CD8-positive, alpha-beta memory T cell (primary cell): ENCODE data around the gene PDX1. TPM values are rescaled to one million over a fixed set of nuclear protein-coding genes. Genes with fewer than 3 reads are reported as not detected.

Experiments
- CTCF ChIA-PET: fragments of 350-600 bp; sonication (Branson Sonifier 250); formaldehyde crosslinking; loops from one replicate; lab custom pipeline; 2021; ENCODE audit warnings: antibody characterized with exemption; lab: Charles Lee
- POLR2A ChIA-PET: fragments of 350-600 bp; sonication (Branson Sonifier 250); formaldehyde crosslinking; loops from one replicate; lab custom pipeline; 2021; ENCODE audit warnings: antibody characterized with exemption; lab: Charles Lee
- DNase-seq, 5 donors: peaks; one replicate each; pipeline versions ENCODE4 v3.0.0 to v3.0.0-alpha.2; 2020 to 2022; ENCODE audit warnings: mixed read lengths in 1 of 5
- H3K27ac ChIP-seq: one replicate; pipeline ENCODE4 v1.7.0; 2013; ENCODE audit warnings: low read depth, mild to moderate bottlenecking, low read length, moderate library complexity
- H3K27me3 ChIP-seq: 2 replicates; pipeline ENCODE4 v1.7.0; 2013; ENCODE audit warnings: low read length, mild to moderate bottlenecking; ENCODE audit not compliant: insufficient read depth, poor library complexity, severe bottlenecking
- H3K36me3 ChIP-seq: 2 replicates; pipeline ENCODE4 v1.7.0; 2013; ENCODE audit warnings: mild to moderate bottlenecking, low read length, moderate library complexity; ENCODE audit not compliant: insufficient read depth
- H3K4me1 ChIP-seq: 2 replicates; pipeline ENCODE4 v1.7.0; 2013; ENCODE audit warnings: mild to moderate bottlenecking, low read length, moderate library complexity; ENCODE audit not compliant: insufficient read depth
- H3K4me3 ChIP-seq: 2 replicates; pipeline ENCODE4 v1.7.0; 2013; ENCODE audit warnings: mild to moderate bottlenecking, low read length
- H3K9me3 ChIP-seq: 2 replicates; pipeline ENCODE4 v1.7.0; 2013; ENCODE audit warnings: mild to moderate bottlenecking, low read length
- H3K27ac Mint-ChIP-seq, 8 donors: one replicate each; pipeline ENCODE4 v1.8.0; 2020 to 2021; ENCODE audit warnings: mixed read lengths in 8 of 8, mild to moderate bottlenecking in 6 of 8, inconsistent platforms in 3 of 8, moderate library complexity in 3 of 8
- H3K27me3 Mint-ChIP-seq, 2 donors: one replicate each; pipeline ENCODE4 v1.8.0; 2020 to 2021; ENCODE audit warnings: mixed read lengths in 2 of 2, mild to moderate bottlenecking in 1 of 2, moderate library complexity in 1 of 2
- H3K36me3 Mint-ChIP-seq, 3 donors: one replicate each; pipeline ENCODE4 v1.8.0; 2020 to 2021; ENCODE audit warnings: mixed read lengths in 3 of 3, inconsistent platforms in 1 of 3, mild to moderate bottlenecking in 1 of 3
- H3K4me1 Mint-ChIP-seq, 3 donors: one replicate each; pipeline ENCODE4 v1.8.0; 2020 to 2021; ENCODE audit warnings: mixed read lengths in 3 of 3, inconsistent platforms in 1 of 3, mild to moderate bottlenecking in 1 of 3
- H3K4me3 Mint-ChIP-seq, 7 donors: one replicate each; pipeline ENCODE4 v1.8.0; 2020 to 2021; ENCODE audit warnings: mixed read lengths in 7 of 7, mild to moderate bottlenecking in 6 of 7, moderate library complexity in 4 of 7, inconsistent platforms in 2 of 7
- H3K9me3 Mint-ChIP-seq, 5 donors: one replicate each; pipeline ENCODE4 v1.8.0; 2020 to 2022; ENCODE audit warnings: mixed read lengths in 5 of 5, mild to moderate bottlenecking in 3 of 5, moderate library complexity in 2 of 5, inconsistent platforms in 1 of 5
- polyA plus RNA-seq: library from polyadenylated mRNA; unstranded; fragments of 300-500 nt; fragmentation: Illumina TruSeq; gene quantifications from one replicate; pipeline ENCODE4 v1.2.3, GENCODE V29; 2021
- total RNA-seq, 2 experiments: library from RNA; stranded (reverse); gene quantifications; one replicate each; pipeline ENCODE4 v1.2.3, GENCODE V29; 2021

Gene PDX1
- total and polyA plus RNA-seq, 3 experiments from 2014 or later: not detected

- H3K27ac ChIP-seq: no peak overlapping the region
- no peaks in the 10 kb centered on the region for H3K36me3 Mint-ChIP-seq
- peaks cover 71 to 73% of the 10 kb centered on the region in 2 donors for H3K27me3 Mint-ChIP-seq
- CTCF ChIA-PET: no interaction called here
- H3K36me3 ChIP-seq: no peaks in the 10 kb centered on the region
- H3K9me3 Mint-ChIP-seq: peaks cover 0 to 4% (median 0%) of the 10 kb centered on the region in 5 donors
- peaks cover 13% of the 10 kb centered on the region for H3K4me1 ChIP-seq
- H3K27ac Mint-ChIP-seq: peak overlapping the region in 1 of 8 donors; percentile 29
- no peaks in the 10 kb centered on the region for H3K9me3 ChIP-seq
- H3K27me3 ChIP-seq: peaks cover 52% of the 10 kb centered on the region
- peak overlapping the region in 6 of 7 donors; percentile 64 to 83 (median 66) for H3K4me3 Mint-ChIP-seq
- peaks cover 34 to 50% (median 39%) of the 10 kb centered on the region in 3 donors for H3K4me1 Mint-ChIP-seq
- no peak overlapping the region for H3K4me3 ChIP-seq
- DNase-seq: no peak
- POLR2A ChIA-PET: no interaction called here
These were observed 1.0 kb downstream of the PDX1 start for GRCh38 chr13:27920677-27921420.

DNA sequence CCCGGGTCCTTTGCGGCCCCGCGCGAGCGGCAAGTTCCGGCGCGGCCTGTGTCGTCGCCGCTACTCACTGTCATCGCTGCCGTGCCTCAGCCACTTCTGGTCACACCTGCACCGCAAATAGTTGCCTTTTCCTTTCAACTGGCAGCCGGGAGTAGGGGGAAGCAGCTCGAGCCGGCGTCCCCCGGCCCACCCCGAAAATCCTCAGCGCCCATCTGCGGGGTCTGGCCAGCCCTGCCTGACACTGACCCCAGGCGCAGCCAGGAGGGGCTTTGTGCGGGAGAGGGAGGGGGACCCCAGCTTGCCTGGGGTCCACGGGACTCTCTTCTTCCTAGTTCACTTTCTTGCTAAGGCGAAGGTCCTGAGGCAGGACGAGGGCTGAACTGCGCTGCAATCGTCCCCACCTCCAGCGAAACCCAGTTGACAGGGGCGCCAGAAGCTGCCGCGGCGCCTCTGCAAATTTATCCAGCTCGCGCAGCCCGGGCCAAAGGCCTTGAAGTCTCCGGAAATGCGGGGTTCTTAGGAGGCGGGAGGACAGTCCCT lies 1.7 kb downstream of the PDX1 start:
- CTCF ChIA-PET: no interaction called here
- POLR2A ChIA-PET: no interaction called here
- no peaks in the 10 kb centered on the region for H3K36me3 Mint-ChIP-seq
- H3K27ac Mint-ChIP-seq: no peak overlapping the region
- peaks cover 0 to 4% (median 0%) of the 10 kb centered on the region in 5 donors for H3K9me3 Mint-ChIP-seq
- no peak overlapping the region for H3K4me3 ChIP-seq
- no peak for DNase-seq
- peaks cover 75% of the 10 kb centered on the region in 2 donors for H3K27me3 Mint-ChIP-seq
- H3K4me3 Mint-ChIP-seq: peak overlapping the region in 4 of 7 donors; percentile 24 to 78 (median 68)
- peaks cover 36 to 54% (median 40%) of the 10 kb centered on the region in 3 donors for H3K4me1 Mint-ChIP-seq
- peaks cover 13% of the 10 kb centered on the region for H3K4me1 ChIP-seq
- no peaks in the 10 kb centered on the region for H3K36me3 ChIP-seq
- H3K27me3 ChIP-seq: peaks cover 52% of the 10 kb centered on the region
- H3K9me3 ChIP-seq: no peaks in the 10 kb centered on the region
- no peak overlapping the region for H3K27ac ChIP-seq

GRCh38 chr13:27921961-27922882 lies 2.4 kb downstream of the PDX1 start:
- Mint-ChIP-seq H3K27ac (no peak overlapping the region), H3K4me3 (peak overlapping the region in 1 of 7 donors; percentile 24), H3K9me3 (peaks cover 0 to 4% (median 0%) of the 10 kb centered on the region in 5 donors), H3K27me3 (peaks cover 75 to 77% of the 10 kb centered on the region in 2 donors), H3K4me1 (peaks cover 39 to 56% (median 44%) of the 10 kb centered on the region in 3 donors), H3K36me3 (no peaks in the 10 kb centered on the region)
- ChIA-PET POLR2A (no interaction called here), CTCF (no interaction called here)
- no peak overlapping the region for H3K27ac ChIP-seq
- no peak for DNase-seq
- peaks cover 16% of the 10 kb centered on the region for H3K4me1 ChIP-seq
- H3K4me3 ChIP-seq: no peak overlapping the region
- H3K27me3 ChIP-seq: peaks cover 58% of the 10 kb centered on the region
- no peaks in the 10 kb centered on the region for H3K36me3 ChIP-seq
- no peaks in the 10 kb centered on the region for H3K9me3 ChIP-seq

DNA sequence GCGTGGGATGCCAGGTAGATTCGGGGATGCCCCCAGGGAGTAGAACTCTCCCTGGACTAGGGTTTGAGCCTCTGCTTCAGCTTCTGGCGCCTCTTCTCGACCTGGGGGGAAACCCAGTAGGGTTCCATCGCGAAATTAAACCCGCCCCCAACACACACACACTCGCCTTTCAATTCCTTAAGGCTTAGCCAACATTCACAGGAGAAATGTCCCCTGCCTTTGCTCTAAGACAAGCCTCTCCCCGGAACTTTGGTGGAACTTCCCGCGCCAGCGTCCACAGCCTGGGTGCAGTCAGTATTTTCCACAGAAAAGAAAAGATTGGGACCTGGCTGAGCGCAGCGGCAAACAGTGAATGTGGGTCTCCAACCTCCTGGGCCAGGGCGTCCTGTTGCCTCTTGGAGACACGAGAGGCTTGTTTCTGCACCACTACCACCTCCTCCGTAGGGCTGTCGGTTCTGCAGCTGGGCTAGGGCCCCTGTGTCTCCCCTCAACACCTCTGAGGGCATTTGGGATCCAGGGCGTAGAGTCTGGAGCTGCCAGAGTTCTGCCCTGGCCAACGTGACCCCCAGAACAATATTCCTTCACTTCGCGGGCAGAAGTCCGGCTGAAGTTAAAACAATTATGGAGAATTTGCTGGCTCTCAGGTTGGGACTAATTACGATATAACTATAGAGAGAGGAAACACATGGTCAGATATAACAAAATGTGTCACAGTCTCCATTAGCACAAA lies 3.2 kb downstream of the PDX1 start:
- Histone ChIP-seq H3K4me1 (peaks cover 16% of the 10 kb centered on the region), H3K27ac (no peak overlapping the region), H3K27me3 (peaks cover 54% of the 10 kb centered on the region), H3K9me3 (no peaks in the 10 kb centered on the region), H3K36me3 (no peaks in the 10 kb centered on the region), H3K4me3 (no peak overlapping the region)
- Mint-ChIP-seq H3K27ac (no peak overlapping the region), H3K36me3 (no peaks in the 10 kb centered on the region), H3K9me3 (peaks cover 0 to 2% (median 0%) of the 10 kb centered on the region in 5 donors), H3K27me3 (peaks cover 71 to 77% of the 10 kb centered on the region in 2 donors), H3K4me1 (peaks cover 38 to 56% (median 39%) of the 10 kb centered on the region in 3 donors), H3K4me3 (no peak overlapping the region)
- DNase-seq: no peak
- ChIA-PET CTCF (no interaction called here), POLR2A (no interaction called here)

- ChIA-PET POLR2A (no interaction called here), CTCF (no interaction called here)
- Mint-ChIP-seq H3K36me3 (no peaks in the 10 kb centered on the region), H3K4me3 (peak overlapping the region in 1 of 7 donors; percentile 56), H3K4me1 (peaks cover 31 to 49% (median 33%) of the 10 kb centered on the region in 3 donors), H3K27ac (no peak overlapping the region), H3K27me3 (peaks cover 68 to 75% of the 10 kb centered on the region in 2 donors), H3K9me3 (peaks cover 0 to 2% (median 0%) of the 10 kb centered on the region in 5 donors)
- no peaks in the 10 kb centered on the region for H3K9me3 ChIP-seq
- no peak overlapping the region for H3K4me3 ChIP-seq
- H3K36me3 ChIP-seq: no peaks in the 10 kb centered on the region
- peaks cover 47% of the 10 kb centered on the region for H3K27me3 ChIP-seq
- peaks cover 9% of the 10 kb centered on the region for H3K4me1 ChIP-seq
- no peak overlapping the region for H3K27ac ChIP-seq
- no peak for DNase-seq
These were observed 4.2 kb downstream of the PDX1 start for GRCh38 chr13:27923794-27924528.

DNA sequence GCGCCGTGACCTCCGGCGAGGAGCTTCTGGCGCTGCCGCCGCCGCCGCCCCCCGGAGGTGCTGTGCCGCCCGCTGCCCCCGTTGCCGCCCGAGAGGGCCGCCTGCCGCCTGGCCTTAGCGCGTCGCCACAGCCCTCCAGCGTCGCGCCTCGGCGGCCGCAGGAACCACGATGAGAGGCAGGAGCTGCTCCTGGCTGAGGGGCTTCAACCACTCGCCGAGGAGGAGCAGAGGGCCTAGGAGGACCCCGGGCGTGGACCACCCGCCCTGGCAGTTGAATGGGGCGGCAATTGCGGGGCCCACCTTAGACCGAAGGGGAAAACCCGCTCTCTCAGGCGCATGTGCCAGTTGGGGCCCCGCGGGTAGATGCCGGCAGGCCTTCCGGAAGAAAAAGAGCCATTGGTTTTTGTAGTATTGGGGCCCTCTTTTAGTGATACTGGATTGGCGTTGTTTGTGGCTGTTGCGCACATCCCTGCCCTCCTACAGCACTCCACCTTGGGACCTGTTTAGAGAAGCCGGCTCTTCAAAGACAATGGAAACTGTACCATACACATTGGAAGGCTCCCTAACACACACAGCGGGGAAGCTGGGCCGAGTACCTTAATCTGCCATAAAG lies 4.8 kb downstream of the PDX1 start:
- Histone ChIP-seq H3K36me3 (no peaks in the 10 kb centered on the region), H3K27me3 (peaks cover 53% of the 10 kb centered on the region), H3K4me3 (no peak overlapping the region), H3K4me1 (peaks cover 9% of the 10 kb centered on the region), H3K27ac (no peak overlapping the region), H3K9me3 (no peaks in the 10 kb centered on the region)
- Mint-ChIP-seq H3K36me3 (no peaks in the 10 kb centered on the region), H3K27ac (no peak overlapping the region), H3K4me1 (peaks cover 26 to 47% (median 31%) of the 10 kb centered on the region in 3 donors), H3K27me3 (peaks cover 67 to 74% of the 10 kb centered on the region in 2 donors), H3K4me3 (no peak overlapping the region), H3K9me3 (peaks cover 0 to 2% (median 0%) of the 10 kb centered on the region in 5 donors)
- DNase-seq: no peak
- ChIA-PET CTCF (no interaction called here), POLR2A (no interaction called here)
